ENCODE measurements around the gene CNTRL. TPM values are rescaled to one million over a fixed set of nuclear protein-coding genes. Genes with fewer than 3 reads are reported as not detected.

CNTRL gene
- total RNA-seq, 3 donors from 2014 or later (not counting 1 experiment from before 2014, with no cell fraction given): 59.1 to 74.3 (median 60.0) TPM

- Mint-ChIP-seq H3K9me3 (peaks cover 4 to 6% of the 10 kb centered on the region in 2 donors), H3K4me1 (peaks cover 17 to 24% of the 10 kb centered on the region in 2 donors), H3K27me3 (ENCODE audit: low read depth in 2 of 2) (no peaks in the 10 kb centered on the region), H3K4me3 (no peak overlapping the region), H3K27ac (peak overlapping the region; percentile 64 to 76), H3K36me3 (peaks cover 10% of the 10 kb centered on the region)
- intact Hi-C loops (cut with micrococcal nuclease): no loop called here
- Histone ChIP-seq H3K9me3 (ENCODE audit: control insufficient read depth, insufficient read depth, low read length) (no peaks in the 10 kb centered on the region), H3K27ac (ENCODE audit: low read length) (no peak overlapping the region), H3K4me1 (ENCODE audit: control insufficient read depth, insufficient read depth, low read length) (peaks cover 7% of the 10 kb centered on the region), H3K27me3 (ENCODE audit: control insufficient read depth, insufficient read depth, low read length) (no peaks in the 10 kb centered on the region), H3K4me3 (ENCODE audit: low read length) (no peak overlapping the region), H3K36me3 (ENCODE audit: control insufficient read depth, insufficient read depth, low read length) (peaks cover 6% of the 10 kb centered on the region)
- no peak for TF ChIP-seq CTCF (IDR thresholded peaks at IDR 0.05)
- 42% methylated on average over 2 of the region's 2 CpGs for WGBS (ENCODE audit: insufficient coverage)
- DNase-seq: no peak
- peak in 1 of 3 donors; percentile 32 for ATAC-seq
These were observed 30.8 kb downstream of the CNTRL start for GRCh38 chr9:121105531-121105930.

GRCh38 chr9:121107029-121107428, 32.3 kb downstream of the CNTRL start:
- peak in 2 of 3 donors; percentile 36 for ATAC-seq
- peaks cover 7% of the 10 kb centered on the region for H3K36me3 ChIP-seq (ENCODE audit: control insufficient read depth, insufficient read depth, low read length)
- DNase-seq: peak in 1 of 2 donors; percentile 59
- H3K4me3 Mint-ChIP-seq: no peak overlapping the region
- no peaks in the 10 kb centered on the region for H3K27me3 ChIP-seq (ENCODE audit: control insufficient read depth, insufficient read depth, low read length)
- peak overlapping the region in 1 of 2 donors; percentile 64 for H3K27ac Mint-ChIP-seq
- peaks cover 17 to 24% of the 10 kb centered on the region in 2 donors for H3K4me1 Mint-ChIP-seq
- no peaks in the 10 kb centered on the region for H3K36me3 Mint-ChIP-seq
- no peak overlapping the region for H3K27ac ChIP-seq (ENCODE audit: low read length)
- H3K9me3 Mint-ChIP-seq: peaks cover 0 to 2% of the 10 kb centered on the region in 2 donors
- 85% methylated on average over 1 of the region's 1 CpG for WGBS (ENCODE audit: insufficient coverage)
- TF ChIP-seq CTCF (IDR thresholded peaks at IDR 0.05): no peak
- H3K4me3 ChIP-seq (ENCODE audit: low read length): no peak overlapping the region
- no peaks in the 10 kb centered on the region for H3K27me3 Mint-ChIP-seq (ENCODE audit: low read depth in 2 of 2)
- intact Hi-C loops (cut with micrococcal nuclease): no loop called here
- H3K9me3 ChIP-seq (ENCODE audit: control insufficient read depth, insufficient read depth, low read length): no peaks in the 10 kb centered on the region
- peaks cover 7% of the 10 kb centered on the region for H3K4me1 ChIP-seq (ENCODE audit: control insufficient read depth, insufficient read depth, low read length)

DNA sequence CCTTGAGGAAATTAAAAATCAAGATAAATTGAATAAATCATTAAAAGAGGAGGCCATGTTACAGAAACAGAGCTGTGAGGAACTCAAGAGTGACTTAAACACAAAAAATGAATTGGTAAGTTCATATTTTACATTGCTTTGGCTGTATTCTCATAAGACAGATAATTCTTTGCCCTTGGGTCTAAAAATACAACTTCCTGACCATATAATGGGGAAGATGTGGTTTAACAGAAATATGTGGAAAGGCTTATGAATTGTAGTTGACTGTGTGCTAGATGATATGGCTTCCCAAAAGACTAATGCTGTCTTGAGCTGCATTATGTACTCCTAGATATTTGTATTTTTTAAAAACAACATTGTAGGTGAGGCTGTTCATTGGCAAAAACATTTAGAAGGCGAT, 33.1 kb downstream of the CNTRL start:
- DNase-seq (no peak), ATAC-seq (no peak)
- Mint-ChIP-seq H3K4me3 (no peak overlapping the region), H3K4me1 (peaks cover 17 to 24% of the 10 kb centered on the region in 2 donors), H3K27me3 (ENCODE audit: low read depth in 2 of 2) (no peaks in the 10 kb centered on the region), H3K36me3 (no peaks in the 10 kb centered on the region), H3K27ac (no peak overlapping the region), H3K9me3 (no peaks in the 10 kb centered on the region)
- no peak overlapping the region for H3K27ac ChIP-seq (ENCODE audit: low read length)
- no peaks in the 10 kb centered on the region for H3K27me3 ChIP-seq (ENCODE audit: control insufficient read depth, insufficient read depth, low read length)
- intact Hi-C loops (cut with micrococcal nuclease): no loop called here
- no peak for TF ChIP-seq CTCF (IDR thresholded peaks at IDR 0.05)
- H3K4me1 ChIP-seq (ENCODE audit: control insufficient read depth, insufficient read depth, low read length): peaks cover 7% of the 10 kb centered on the region
- WGBS (ENCODE audit: insufficient coverage): no CpG with 5 or more reads among the region's 1 CpG
- no peak overlapping the region for H3K4me3 ChIP-seq (ENCODE audit: low read length)
- no peaks in the 10 kb centered on the region for H3K9me3 ChIP-seq (ENCODE audit: control insufficient read depth, insufficient read depth, low read length)
- peaks cover 10% of the 10 kb centered on the region for H3K36me3 ChIP-seq (ENCODE audit: control insufficient read depth, insufficient read depth, low read length)

DNA sequence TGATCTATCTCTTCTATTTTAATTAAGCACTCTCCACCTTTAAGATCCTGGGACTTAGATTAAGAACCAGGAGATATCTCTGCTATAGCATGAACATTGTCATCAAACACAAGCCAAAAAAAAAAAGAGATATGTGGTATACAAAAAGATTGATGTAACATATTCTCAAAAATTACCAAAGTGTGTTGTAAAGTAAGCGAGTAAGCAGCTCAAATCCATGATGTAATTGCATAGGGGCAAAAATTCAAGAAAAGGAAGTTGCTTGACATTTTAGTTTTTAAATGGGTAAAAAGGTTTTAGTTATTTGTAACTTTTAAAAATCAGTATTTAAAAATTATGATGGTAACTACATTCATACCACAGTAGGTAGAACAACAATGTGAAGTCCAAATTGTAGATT, 40.7 kb downstream of the CNTRL start:
- Mint-ChIP-seq H3K4me3 (no peak overlapping the region), H3K36me3 (no peaks in the 10 kb centered on the region), H3K9me3 (no peaks in the 10 kb centered on the region), H3K27ac (peak overlapping the region in 1 of 2 donors; percentile 31), H3K27me3 (ENCODE audit: low read depth in 2 of 2) (no peaks in the 10 kb centered on the region), H3K4me1 (peaks cover 2% of the 10 kb centered on the region in 2 donors)
- Histone ChIP-seq H3K27ac (ENCODE audit: low read length) (no peak overlapping the region), H3K9me3 (ENCODE audit: control insufficient read depth, insufficient read depth, low read length) (no peaks in the 10 kb centered on the region), H3K4me3 (ENCODE audit: low read length) (no peak overlapping the region), H3K36me3 (ENCODE audit: control insufficient read depth, insufficient read depth, low read length) (peaks cover 40% of the 10 kb centered on the region), H3K4me1 (ENCODE audit: control insufficient read depth, insufficient read depth, low read length) (no peaks in the 10 kb centered on the region), H3K27me3 (ENCODE audit: control insufficient read depth, insufficient read depth, low read length) (no peaks in the 10 kb centered on the region)
- no peak for ATAC-seq
- DNase-seq: no peak
- intact Hi-C loops (cut with micrococcal nuclease): no loop called here
- no peak for TF ChIP-seq CTCF (IDR thresholded peaks at IDR 0.05)
- no CpG with 5 or more reads among the region's 1 CpG for WGBS (ENCODE audit: insufficient coverage)

Data from natural killer cell (primary cell).